H9 (cell line): ENCODE measurements around the gene AGAP3. TPM values are rescaled to one million over a fixed set of nuclear protein-coding genes. Genes with fewer than 3 reads are reported as not detected.

Experiments
- DNase-seq: peaks from one replicate; pipeline ENCODE4 v3.0.0-alpha.2; 2017
- H2AFZ ChIP-seq: one replicate; pipeline ENCODE4 v1.6.1; 2013; ENCODE audit warnings: mild to moderate bottlenecking, low read length, control low read depth, moderate library complexity
- H2AK5ac ChIP-seq: 2 replicates; pipeline ENCODE4 v1.6.1; 2013; ENCODE audit warnings: low read length, control low read depth, mixed read lengths; ENCODE audit not compliant: insufficient read length
- H2BK120ac ChIP-seq: one replicate; pipeline ENCODE4 v1.6.1; 2013; ENCODE audit warnings: low read depth, mild to moderate bottlenecking, low read length, control low read depth, inconsistent platforms; ENCODE audit not compliant: poor library complexity, severe bottlenecking
- H2BK12ac ChIP-seq: 2 replicates; pipeline ENCODE4 v1.6.1; 2013; ENCODE audit warnings: low read length, control low read depth, mixed read lengths, low read depth; ENCODE audit not compliant: insufficient read length
- H2BK15ac ChIP-seq: 2 replicates; pipeline ENCODE4 v1.6.1; 2013; ENCODE audit warnings: low read depth, low read length, control low read depth
- H2BK20ac ChIP-seq: one replicate; pipeline ENCODE4 v1.6.1; 2013; ENCODE audit warnings: low read depth, mild to moderate bottlenecking, low read length, control low read depth, inconsistent platforms; ENCODE audit not compliant: poor library complexity, severe bottlenecking
- H2BK5ac ChIP-seq: 2 replicates; pipeline ENCODE4 v1.6.1; 2013; ENCODE audit warnings: low read length, control low read depth, mixed read lengths; ENCODE audit not compliant: insufficient read length
- H3K14ac ChIP-seq: 2 replicates; pipeline ENCODE4 v1.6.1; 2013; ENCODE audit warnings: low read length, control low read depth; ENCODE audit not compliant: insufficient read depth
- H3K18ac ChIP-seq: 2 replicates; pipeline ENCODE4 v1.6.1; 2013; ENCODE audit warnings: low read depth, mild to moderate bottlenecking, mixed read lengths, low read length, control low read depth; ENCODE audit not compliant: insufficient read length
- H3K23ac ChIP-seq: 2 replicates; pipeline ENCODE4 v1.6.1; 2013; ENCODE audit warnings: low read length, control low read depth, mixed read lengths, low read depth; ENCODE audit not compliant: insufficient read length
- H3K23me2 ChIP-seq: 2 replicates; pipeline ENCODE4 v1.6.1; 2013; ENCODE audit warnings: low read depth, mild to moderate bottlenecking, mixed read lengths, low read length, control low read depth; ENCODE audit not compliant: insufficient read length, poor library complexity, severe bottlenecking
- H3K27ac ChIP-seq: 2 replicates; pipeline ENCODE4 v1.5.1; 2013; ENCODE audit warnings: low read length, control low read depth, mixed read lengths, low read depth; ENCODE audit not compliant: insufficient read length
- H3K27me3 ChIP-seq: 2 replicates; pipeline ENCODE4 v1.6.1; 2013; ENCODE audit warnings: low read length, control low read depth, inconsistent platforms; ENCODE audit not compliant: insufficient read depth
- H3K4ac ChIP-seq: 2 replicates; pipeline ENCODE4 v1.6.1; 2013; ENCODE audit warnings: low read depth, mild to moderate bottlenecking, control low read depth, inconsistent platforms, low read length, moderate library complexity
- H3K4me1 ChIP-seq: 2 replicates; pipeline ENCODE4 v1.6.1; 2013; ENCODE audit warnings: low read length, control low read depth, inconsistent platforms; ENCODE audit not compliant: insufficient read depth
- H3K4me2 ChIP-seq: 2 replicates; pipeline ENCODE4 v1.6.1; 2013; ENCODE audit warnings: low read length, control low read depth, mixed read lengths; ENCODE audit not compliant: insufficient read length, insufficient read depth
- H3K56ac ChIP-seq: 2 replicates; pipeline ENCODE4 v1.6.1; 2013; ENCODE audit warnings: low read depth, mild to moderate bottlenecking, mixed read lengths, low read length, control low read depth; ENCODE audit not compliant: insufficient read length
- H3K79me1 ChIP-seq: 2 replicates; pipeline ENCODE4 v1.6.1; 2013; ENCODE audit warnings: low read depth, mild to moderate bottlenecking, moderate library complexity, low read length, control low read depth, inconsistent platforms; ENCODE audit not compliant: insufficient read depth, poor library complexity, severe bottlenecking
- H3K79me2 ChIP-seq: 2 replicates; pipeline ENCODE4 v1.6.1; 2013; ENCODE audit warnings: low read length, control low read depth, inconsistent platforms; ENCODE audit not compliant: insufficient read depth
- H3K9ac ChIP-seq: 2 replicates; pipeline ENCODE4 v1.6.1; 2013; ENCODE audit warnings: low read length, control low read depth, mixed read lengths; ENCODE audit not compliant: insufficient read length; ENCODE audit errors: extremely low read depth
- H3K9me3 ChIP-seq: one replicate; pipeline ENCODE4 v1.6.1; 2013; ENCODE audit warnings: low read depth, low read length, inconsistent platforms; ENCODE audit not compliant: control insufficient read depth
- H3T11ph ChIP-seq: one replicate; pipeline ENCODE4 v1.6.1; 2013; ENCODE audit warnings: mild to moderate bottlenecking, low read length, control low read depth, inconsistent platforms
- H4K20me1 ChIP-seq: one replicate; pipeline ENCODE4 v1.6.1; 2013; ENCODE audit not compliant: control insufficient read depth, insufficient read length, insufficient read depth
- H4K5ac ChIP-seq: 2 replicates; pipeline ENCODE4 v1.6.1; 2013; ENCODE audit warnings: low read depth, mild to moderate bottlenecking, mixed read lengths, low read length, control low read depth; ENCODE audit not compliant: insufficient read length
- H4K8ac ChIP-seq: replicated peaks from 2 replicates; pipeline ENCODE4 v1.6.1; 2013; ENCODE audit warnings: low read length, control low read depth, mixed read lengths, low read depth; ENCODE audit not compliant: insufficient read length
- H4K91ac ChIP-seq: 2 replicates; pipeline ENCODE4 v1.6.1; 2013; ENCODE audit warnings: low read depth, mild to moderate bottlenecking, moderate library complexity, mixed read lengths, low read length, control low read depth; ENCODE audit not compliant: insufficient read length
- H3K27ac Mint-ChIP-seq, 3 experiments: 2 replicates in 2 of 3; 3 replicates in 1 of 3; pipeline ENCODE4 v1.8.0; 2020 to 2021; ENCODE audit warnings: mixed read lengths in 3 of 3, mild to moderate bottlenecking in 1 of 3, moderate library complexity in 1 of 3
- H3K27me3 Mint-ChIP-seq: 2 replicates; pipeline ENCODE4 v1.8.0; 2021; ENCODE audit warnings: low read depth, mild to moderate bottlenecking, moderate library complexity, mixed read lengths
- H3K36me3 Mint-ChIP-seq, 3 experiments: 2 replicates in 2 of 3; 3 replicates in 1 of 3; pipeline ENCODE4 v1.8.0; 2020 to 2021; ENCODE audit warnings: low read depth in 3 of 3, mixed read lengths in 3 of 3; ENCODE audit not compliant: insufficient read depth in 1 of 3
- H3K4me1 Mint-ChIP-seq, 2 experiments: 2 replicates each; pipeline ENCODE4 v1.8.0; 2020; ENCODE audit warnings: mixed read lengths in 2 of 2
- H3K4me3 Mint-ChIP-seq, 2 experiments: 2 replicates in 1 of 2; 3 replicates in 1 of 2; pipeline ENCODE4 v1.8.0; 2020 to 2021; ENCODE audit warnings: mild to moderate bottlenecking in 2 of 2, mixed read lengths in 2 of 2, moderate library complexity in 1 of 2
- H3K9me3 Mint-ChIP-seq, 2 experiments: 2 replicates in 1 of 2; 3 replicates in 1 of 2; pipeline ENCODE4 v1.8.0; 2020; ENCODE audit warnings: mild to moderate bottlenecking in 2 of 2, mixed read lengths in 2 of 2, moderate library complexity in 1 of 2
- CTCF ChIP-seq: fragments of 200-600 bp; sonication (generic); conservative IDR thresholded peaks from 3 replicates; pipeline ENCODE4 v1.8.0; 2021; ENCODE audit warnings: antibody characterized with exemption, mild to moderate bottlenecking
- WGBS: extraction: QIAGEN DNeasy Blood & Tissue Kit; methylation state at CpG from one replicate; pipeline ENCODE4 v1.1.7; 2013; ENCODE audit warnings: missing lambda C conversion rate, low lambda C conversion rate, mixed read lengths; ENCODE audit not compliant: insufficient read length; ENCODE audit errors: extremely low coverage; 5-methylcytosine and 5-hydroxymethylcytosine counted together
- total RNA-seq: library from RNA; stranded (reverse); gene quantifications from 2 replicates; pipeline ENCODE4 v1.2.1, GENCODE V29; 2021

AGAP3 gene
- total RNA-seq, 1 experiment from 2014 or later = 97.7 TPM

DNA sequence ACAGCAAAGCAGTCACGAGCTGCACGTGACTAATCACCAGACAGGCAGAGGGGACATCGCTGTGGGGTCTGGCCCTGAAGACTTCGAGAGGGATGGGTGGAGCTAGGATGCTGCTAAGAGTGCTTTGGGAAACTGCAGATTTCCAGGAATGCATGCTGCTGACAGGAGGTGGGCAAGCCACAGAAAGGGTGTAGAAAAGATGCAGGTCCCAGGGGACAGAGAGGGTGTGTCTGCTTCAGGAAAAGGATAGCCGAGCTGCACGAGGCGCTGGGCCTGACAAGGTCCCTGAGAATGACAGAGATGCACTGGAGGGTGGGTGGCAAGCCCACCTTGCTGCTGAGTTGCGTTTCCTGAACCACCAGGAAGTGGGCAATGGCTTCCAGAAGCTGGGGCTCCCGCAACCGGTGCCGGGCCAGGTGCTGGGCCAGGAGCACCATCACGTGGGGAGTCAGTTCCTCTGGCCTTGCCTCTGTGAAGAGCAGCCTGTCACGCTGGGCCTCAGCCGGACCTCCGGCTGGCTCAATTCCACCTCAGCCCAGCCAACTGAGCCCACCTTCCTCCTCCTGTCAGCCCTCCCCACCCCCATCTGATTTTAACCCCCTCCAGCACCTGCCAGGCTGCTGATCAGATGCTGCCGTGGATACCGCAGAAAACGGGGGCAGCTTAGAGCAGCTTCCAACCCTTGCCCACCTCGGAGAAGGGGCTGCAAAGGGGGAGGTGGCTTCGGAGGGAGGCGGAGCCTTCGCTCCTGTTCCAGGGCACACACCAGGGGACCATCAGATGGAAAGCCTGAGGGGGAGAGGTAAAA, 7.8 kb upstream of the AGAP3 start:
- Histone ChIP-seq H3K23me2 (peaks cover 3% of the 10 kb centered on the region), H2BK15ac (no peak overlapping the region), H4K20me1 (no peaks in the 10 kb centered on the region), H2BK5ac (no peak overlapping the region), H2BK20ac (no peak overlapping the region), H3K9ac (no peak overlapping the region), H4K91ac (no peak overlapping the region), H4K8ac (no peak overlapping the region), H2BK120ac (no peak overlapping the region), H3K4me2 (no peak overlapping the region), H2BK12ac (no peak overlapping the region), H3K4me1 (no peaks in the 10 kb centered on the region), H3K18ac (no peak overlapping the region), H3K56ac (no peak overlapping the region), H3K79me2 (no peaks in the 10 kb centered on the region; the same call in 1 of the 2 replicates), H3K14ac (no peak overlapping the region), H3K23ac (no peak overlapping the region), H3K4ac (no peak overlapping the region), H3T11ph (no peak overlapping the region), H3K79me1 (no peaks in the 10 kb centered on the region), H3K27ac (no peak overlapping the region), H3K9me3 (no peaks in the 10 kb centered on the region), H3K27me3 (no peaks in the 10 kb centered on the region), H2AK5ac (no peak overlapping the region), H4K5ac (no peak overlapping the region), H2AFZ (no peak overlapping the region)
- H3K27ac Mint-ChIP-seq = peak overlapping the region in 2 of 3 experiments; percentile 66 to 84; a peak in 3 of 7 replicates
- DNase-seq = no peak
- peaks cover 1% of the 10 kb centered on the region; the same call in 1 of the 2 replicates for H3K27me3 Mint-ChIP-seq
- TF ChIP-seq CTCF = no peak
- peak overlapping the region; percentile 79 to 92 for H3K4me3 Mint-ChIP-seq
- WGBS = no CpG with 5 or more reads among the region's 22 CpGs
- H3K36me3 Mint-ChIP-seq = peaks cover 13 to 32% (median 27%) of the 10 kb centered on the region in 3 experiments
- H3K9me3 Mint-ChIP-seq = no peaks in the 10 kb centered on the region
- H3K4me1 Mint-ChIP-seq = peaks cover 29 to 43% of the 10 kb centered on the region in 2 experiments
